Esophagus squamous epithelium (tissue), 5 donors: ENCODE measurements around the gene OR6B3. TPM values are rescaled to one million over a fixed set of nuclear protein-coding genes. Genes with fewer than 3 reads are reported as not detected.

Experiments
- DNase-seq: peaks from one replicate; lab custom pipeline; 2025; lab: John Stamatoyannopoulos, UW
- H3K27ac ChIP-seq, 4 donors: fragments of 200-600 bp; sonication (generic); one replicate each; pipeline ENCODE4 v1.5.1; 2016 to 2019; ENCODE audit warnings: mild to moderate bottlenecking in 1 of 4
- H3K27me3 ChIP-seq, 4 donors: fragments of 200-600 bp; sonication (generic); 1 replicate in 3 of 4; 2 replicates in 1 of 4; pipeline versions ENCODE4 v1.5.1 to v1.6.0; 2017 to 2021; ENCODE audit warnings: antibody characterized with exemption in 1 of 4
- H3K36me3 ChIP-seq, 3 donors: fragments of 200-600 bp; sonication (generic); one replicate each; pipeline ENCODE4 v1.5.1; 2016 to 2019
- H3K4me1 ChIP-seq, 3 donors: fragments of 200-600 bp; sonication (generic); one replicate each; pipeline ENCODE4 v1.5.1; 2017 to 2019
- H3K4me3 ChIP-seq, 4 donors: fragments of 200-600 bp; sonication (generic); 1 replicate in 3 of 4; 2 replicates in 1 of 4; pipeline ENCODE4 v1.5.1; 2016 to 2019; ENCODE audit warnings: mild to moderate bottlenecking in 2 of 4, moderate library complexity in 1 of 4
- H3K9me3 ChIP-seq, 3 donors: fragments of 200-600 bp; sonication (generic); one replicate each; pipeline ENCODE4 v1.5.1; 2016 to 2019
- CTCF ChIP-seq, 6 experiments: fragments of 450-650 bp in 4 of 6; fragments of 200-600 bp in 2 of 6; sonication (generic) in 2 of 6; IDR thresholded peaks; one replicate each; pipeline ENCODE4 v1.5.1; 2016 to 2019; ENCODE audit warnings: antibody characterized with exemption in 6 of 6, mild to moderate bottlenecking in 4 of 6, moderate library complexity in 4 of 6
- POLR2A ChIP-seq, 4 donors: fragments of 450-650 bp; IDR thresholded peaks; one replicate each; pipeline ENCODE4 v1.6.1; 2017; ENCODE audit warnings: antibody characterized with exemption in 4 of 4, mild to moderate bottlenecking in 4 of 4, moderate library complexity in 3 of 4
- WGBS, 2 donors: methylation state at CpG; one replicate each; pipeline ENCODE4 v1.1.5; 2018; 5-methylcytosine and 5-hydroxymethylcytosine counted together
- intact Hi-C: fragments of 100-400 bp; cut with DNase I; formaldehyde crosslinking; loops from one replicate; pipeline ENCODE4 v1.15.0; 2022
- total RNA-seq, 4 donors: library from RNA; depleted of rRNA; stranded (reverse); fragments of >200 nt; gene quantifications; one replicate each; pipeline ENCODE4 v1.1.0, GENCODE V29; 2016
- donor health status: DM: yes; HTN: yes; CAD: no.

The OR6B3 gene
- total RNA-seq, 4 donors from 2014 or later = not detected

GRCh38 chr2:240086563-240086962 is 33.2 kb upstream of the OR6B3 start:
- peaks cover 0 to 29% (median 0%) of the 10 kb centered on the region in 4 donors for H3K27me3 ChIP-seq
- intact Hi-C loops = no loop called here
- H3K27ac ChIP-seq = no peak overlapping the region
- H3K4me3 ChIP-seq = no peak overlapping the region
- TF ChIP-seq POLR2A (IDR thresholded peaks at IDR 0.05) (no peak), CTCF (IDR thresholded peaks at IDR 0.05) (no peak)
- no peaks in the 10 kb centered on the region for H3K36me3 ChIP-seq
- peaks cover 0 to 16% (median 12%) of the 10 kb centered on the region in 3 donors for H3K9me3 ChIP-seq
- DNase-seq = no peak
- H3K4me1 ChIP-seq = no peaks in the 10 kb centered on the region

DNA sequence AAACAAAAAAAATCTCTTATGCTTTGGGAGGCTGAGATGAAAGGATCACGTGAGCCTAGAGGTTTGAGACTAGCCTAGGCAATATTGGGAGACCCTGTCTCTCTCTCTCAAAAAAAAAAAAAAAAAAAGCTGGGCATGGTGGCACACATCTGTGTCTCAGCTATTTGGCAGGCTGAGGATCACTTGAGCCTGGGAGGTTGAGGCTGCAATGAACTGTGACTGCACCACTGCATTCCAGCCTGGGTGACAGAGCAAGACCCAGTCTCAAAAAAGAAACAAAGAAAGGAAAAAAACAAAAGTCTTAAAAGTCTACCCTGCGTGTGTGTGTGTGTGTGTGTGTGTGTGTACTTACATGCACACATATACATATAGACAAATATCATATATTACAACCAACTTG is 25.3 kb upstream of the OR6B3 start:
- intact Hi-C loops = no loop called here
- 44 to 48% methylated on average over 2 of the region's 2 CpGs for WGBS, 2 donors
- peaks cover 0 to 16% (median 9%) of the 10 kb centered on the region in 3 donors for H3K9me3 ChIP-seq
- no peaks in the 10 kb centered on the region for H3K4me1 ChIP-seq
- no peak overlapping the region for H3K4me3 ChIP-seq
- H3K27me3 ChIP-seq = peaks cover 0 to 17% (median 0%) of the 10 kb centered on the region in 4 donors
- no peaks in the 10 kb centered on the region for H3K36me3 ChIP-seq
- H3K27ac ChIP-seq = no peak overlapping the region
- no peak for TF ChIP-seq POLR2A (IDR thresholded peaks at IDR 0.05)
- DNase-seq = no peak

- TF ChIP-seq POLR2A (IDR thresholded peaks at IDR 0.05) (no peak), CTCF (IDR thresholded peaks at IDR 0.05) (no peak)
Measured at GRCh38 chr2:240077442-240077841, 24.1 kb upstream of the OR6B3 start.

DNA sequence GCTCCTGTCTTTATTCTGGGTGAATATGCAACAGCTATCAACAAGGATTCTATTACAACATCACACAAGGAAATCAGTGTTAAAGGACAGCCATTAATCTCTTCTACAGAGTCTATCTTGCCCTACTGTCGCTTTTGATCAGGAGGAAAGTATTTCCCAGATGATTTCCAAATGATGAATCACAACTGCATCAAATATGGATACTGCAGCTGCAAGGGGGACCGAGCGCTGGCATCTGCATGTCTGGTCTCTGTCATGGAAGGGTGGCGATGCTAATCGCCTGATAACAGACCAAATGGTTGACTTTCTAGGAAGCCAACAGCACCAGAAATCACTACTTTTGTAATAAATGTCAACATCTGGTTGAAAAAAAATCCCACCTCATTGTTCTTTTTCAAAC is 21.2 kb upstream of the OR6B3 start:
- WGBS, 2 donors = 59 to 71% methylated on average over 5 of the region's 5 CpGs
- H3K27ac ChIP-seq = no peak overlapping the region
- no peak overlapping the region for H3K4me3 ChIP-seq
- no peak for TF ChIP-seq CTCF (IDR thresholded peaks at IDR 0.05)
- no peak for TF ChIP-seq POLR2A (IDR thresholded peaks at IDR 0.05)
- intact Hi-C loops = no loop called here
- peaks cover 0 to 21% (median 0%) of the 10 kb centered on the region in 4 donors for H3K27me3 ChIP-seq
- H3K9me3 ChIP-seq = peaks cover 0 to 16% (median 9%) of the 10 kb centered on the region in 3 donors
- DNase-seq = no peak
- H3K36me3 ChIP-seq = no peaks in the 10 kb centered on the region
- H3K4me1 ChIP-seq = no peaks in the 10 kb centered on the region

More at GRCh38 chr2:240077442-240077841, 24.1 kb upstream of the OR6B3 start:
- H3K27ac ChIP-seq = no peak overlapping the region
- no peaks in the 10 kb centered on the region for H3K4me1 ChIP-seq
- intact Hi-C loops = no loop called here
- no peak overlapping the region for H3K4me3 ChIP-seq
- peaks cover 0 to 21% (median 0%) of the 10 kb centered on the region in 4 donors for H3K27me3 ChIP-seq
- peaks cover 0 to 16% (median 9%) of the 10 kb centered on the region in 3 donors for H3K9me3 ChIP-seq
- DNase-seq = no peak
- no peaks in the 10 kb centered on the region for H3K36me3 ChIP-seq

GRCh38 chr2:240070907-240071306 is 17.6 kb upstream of the OR6B3 start:
- Histone ChIP-seq H3K4me1 (no peaks in the 10 kb centered on the region), H3K36me3 (no peaks in the 10 kb centered on the region), H3K4me3 (no peak overlapping the region), H3K9me3 (no peaks in the 10 kb centered on the region), H3K27me3 (peaks cover 0 to 25% (median 0%) of the 10 kb centered on the region in 4 donors), H3K27ac (no peak overlapping the region)
- TF ChIP-seq CTCF (IDR thresholded peaks at IDR 0.05) = no peak
- TF ChIP-seq POLR2A (IDR thresholded peaks at IDR 0.05) = no peak
- 86 to 92% methylated on average over 3 of the region's 3 CpGs for WGBS, 2 donors
- DNase-seq = no peak
- intact Hi-C loops = no loop called here

- intact Hi-C loops = no loop called here
- no peaks in the 10 kb centered on the region for H3K9me3 ChIP-seq
- no peak overlapping the region for H3K4me3 ChIP-seq
- 0 to 30% methylated on average over 1 of the region's 1 CpG for WGBS, 2 donors
- peaks cover 0 to 28% (median 0%) of the 10 kb centered on the region in 4 donors for H3K27me3 ChIP-seq
- H3K27ac ChIP-seq = no peak overlapping the region
- H3K4me1 ChIP-seq = no peaks in the 10 kb centered on the region
- no peaks in the 10 kb centered on the region for H3K36me3 ChIP-seq
- DNase-seq = no peak
- no peak for TF ChIP-seq POLR2A (IDR thresholded peaks at IDR 0.05)
- no peak for TF ChIP-seq CTCF (IDR thresholded peaks at IDR 0.05)
Measured at GRCh38 chr2:240069829-240070228, 16.5 kb upstream of the OR6B3 start.
